HepG2 (cell line): ENCODE measurements around the gene KCTD6. TPM values are rescaled to one million over a fixed set of nuclear protein-coding genes. Genes with fewer than 3 reads are reported as not detected.

Experiments
- ATF7 ChIP-seq, 2 experiments: fragments of 450-650 bp in 1 of 2; sonication (generic) in 1 of 2; formaldehyde crosslinking in 1 of 2; IDR thresholded peaks; 2 replicates each; pipeline versions ENCODE4 v1.4.0 to v1.6.1; 2016 to 2020; ENCODE audit warnings: antibody characterized with exemption in 1 of 2, mild to moderate bottlenecking in 1 of 2, missing genetic modification reagents in 1 of 2
- CHD2 ChIP-seq: IDR thresholded peaks from 2 replicates; pipeline ENCODE4 v1.6.1; 2011; ENCODE audit warnings: low read depth, low read length, improper control_type of control experiment
- FOXK1 ChIP-seq: sonication (generic); formaldehyde crosslinking; IDR thresholded peaks from 2 replicates; pipeline ENCODE4 v1.4.0; 2020; ENCODE audit warnings: low read depth, missing genetic modification reagents, borderline replicate concordance
- FOXM1 ChIP-seq: sonication (generic); formaldehyde crosslinking; IDR thresholded peaks from 2 replicates; pipeline ENCODE4 v1.5.0; 2020; ENCODE audit warnings: missing genetic modification reagents
- GFI1 ChIP-seq: sonication (generic); formaldehyde crosslinking; IDR thresholded peaks from 2 replicates; pipeline ENCODE4 v1.5.0; 2020; ENCODE audit warnings: missing genetic modification reagents, mild to moderate bottlenecking, borderline replicate concordance
- NR2F2 ChIP-seq: IDR thresholded peaks from 2 replicates; pipeline ENCODE4 v1.6.1; 2012; ENCODE audit warnings: low read depth, inconsistent platforms, borderline replicate concordance
- SUZ12 ChIP-seq: fragments of 150-350 bp; IDR thresholded peaks from 2 replicates; pipeline ENCODE4 v1.6.1; 2014; ENCODE audit warnings: low read depth, low read length
- ZNF180 ChIP-seq: sonication (generic); formaldehyde crosslinking; IDR thresholded peaks from 2 replicates; pipeline ENCODE4 v1.4.0; 2020; ENCODE audit warnings: low read depth, missing genetic modification reagents, borderline replicate concordance
- ZNF558 ChIP-seq: sonication (generic); formaldehyde crosslinking; IDR thresholded peaks from 2 replicates; pipeline ENCODE4 v1.9.0; 2022; ENCODE audit warnings: mild to moderate bottlenecking, missing genetic modification reagents, borderline replicate concordance
- ZNF720 ChIP-seq: sonication (generic); formaldehyde crosslinking; IDR thresholded peaks from 2 replicates; pipeline ENCODE4 v1.4.0; 2020; ENCODE audit warnings: missing genetic modification reagents
- ZNF766 ChIP-seq: sonication (generic); formaldehyde crosslinking; IDR thresholded peaks from 2 replicates; pipeline ENCODE4 v1.5.0; 2020; ENCODE audit warnings: missing genetic modification reagents, borderline replicate concordance
- ZSCAN21 ChIP-seq: sonication (generic); formaldehyde crosslinking; IDR thresholded peaks from 2 replicates; pipeline ENCODE4 v1.8.0; 2022; ENCODE audit warnings: mild to moderate bottlenecking, missing genetic modification reagents, moderate library complexity, borderline replicate concordance
- polyA plus RNA-seq, 8 experiments: library from polyadenylated mRNA; depleted of rRNA in 3 of 8; stranded (reverse) in 7 of 8; unstranded in 1 of 8; fragments of >200 nt; fragmentation: Illumina TruSeq in 4 of 8; extraction: Trizol in 4 of 8; gene quantifications; 2 replicates each; pipeline versions ENCODE4 v1.2.1 to v1.2.3, GENCODE V29; 2011 to 2016; ENCODE audit warnings: low read depth in 4 of 8, missing spikeins in 1 of 8, mixed read lengths in 1 of 8; ENCODE audit not compliant: insufficient read depth in 1 of 8
- total RNA-seq, 5 experiments: library from RNA; depleted of rRNA; stranded (reverse); fragments of >200 nt; fragmentation: Illumina TruSeq; extraction: Trizol; gene quantifications; 2 replicates each; pipeline ENCODE4 v1.2.3, GENCODE V29; 2016; ENCODE audit warnings: low read depth in 1 of 5
- TF ChIP-seq, protein P1 (sequence below): sonication (generic); formaldehyde crosslinking; IDR thresholded peaks from 2 replicates; pipeline ENCODE4 v1.4.0; 2020; ENCODE audit warnings: mild to moderate bottlenecking, low read depth, missing genetic modification reagents
- TF ChIP-seq, protein P2 (sequence below): sonication (generic); formaldehyde crosslinking; IDR thresholded peaks from 2 replicates; pipeline ENCODE4 v1.4.0; 2020; ENCODE audit warnings: mild to moderate bottlenecking, missing genetic modification reagents, borderline replicate concordance
- TF ChIP-seq, protein P3 (sequence below): sonication (generic); formaldehyde crosslinking; IDR thresholded peaks from 2 replicates; pipeline ENCODE4 v1.4.0; 2020; ENCODE audit warnings: mild to moderate bottlenecking, missing genetic modification reagents
- TF ChIP-seq, protein P4 (sequence below): sonication (generic); formaldehyde crosslinking; conservative IDR thresholded peaks from 2 replicates; pipeline ENCODE4 v1.5.0; 2020; ENCODE audit warnings: missing genetic modification reagents
- TF ChIP-seq, protein P5 (sequence below): IDR thresholded peaks from 2 replicates; pipeline ENCODE4 v1.6.1; 2016; ENCODE audit warnings: mild to moderate bottlenecking, missing biosample characterization, missing genetic modification reagents

Gene KCTD6
- total and polyA plus RNA-seq, 2 of the 13 experiments (the other 11 are each of a cell fraction or from before 2014, with no cell fraction given): 13.4 to 14.2 TPM

DNA sequence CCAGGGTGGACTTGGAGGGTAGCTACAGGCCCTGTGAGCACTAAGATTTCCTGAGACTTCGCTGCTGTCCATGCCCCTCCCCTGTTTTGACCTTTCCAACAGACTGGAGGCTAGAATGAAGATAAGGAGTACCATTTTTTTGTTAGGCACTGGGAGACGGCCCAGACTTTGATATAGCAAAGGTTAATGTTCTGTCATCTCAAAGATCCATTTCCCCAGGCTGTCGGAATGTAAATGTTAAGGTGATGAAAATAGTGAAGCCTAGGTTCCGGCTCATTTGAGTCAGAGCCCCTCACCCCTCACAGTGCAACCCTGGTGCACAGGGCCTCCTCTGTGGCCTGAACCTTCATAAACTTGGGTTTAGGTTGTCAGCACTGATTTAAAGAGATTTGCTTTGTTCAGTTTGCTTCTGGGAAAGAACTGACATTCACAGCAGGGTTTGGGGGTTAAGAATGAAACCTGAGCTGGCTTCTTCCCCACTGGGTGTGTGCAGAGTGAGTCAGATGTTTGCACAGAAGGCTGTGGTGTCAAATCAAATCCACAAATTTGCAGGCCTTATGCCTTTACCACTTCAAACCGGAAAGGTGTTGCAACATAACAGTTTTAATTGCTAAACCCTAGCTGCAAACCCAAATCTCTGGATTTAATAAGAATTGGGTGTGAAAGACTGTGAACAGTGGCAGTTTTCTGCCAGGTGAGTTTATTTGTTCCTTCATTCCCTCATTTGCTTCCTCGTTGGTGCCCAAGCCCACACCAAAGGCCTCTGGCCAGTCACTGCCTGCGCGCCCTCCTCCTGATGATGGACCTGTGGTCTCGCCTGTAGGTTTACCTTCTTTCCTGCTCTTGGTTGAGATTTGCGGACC is 20.6 kb upstream of the KCTD6 start (continued):
- TF ChIP-seq, protein P1, sequence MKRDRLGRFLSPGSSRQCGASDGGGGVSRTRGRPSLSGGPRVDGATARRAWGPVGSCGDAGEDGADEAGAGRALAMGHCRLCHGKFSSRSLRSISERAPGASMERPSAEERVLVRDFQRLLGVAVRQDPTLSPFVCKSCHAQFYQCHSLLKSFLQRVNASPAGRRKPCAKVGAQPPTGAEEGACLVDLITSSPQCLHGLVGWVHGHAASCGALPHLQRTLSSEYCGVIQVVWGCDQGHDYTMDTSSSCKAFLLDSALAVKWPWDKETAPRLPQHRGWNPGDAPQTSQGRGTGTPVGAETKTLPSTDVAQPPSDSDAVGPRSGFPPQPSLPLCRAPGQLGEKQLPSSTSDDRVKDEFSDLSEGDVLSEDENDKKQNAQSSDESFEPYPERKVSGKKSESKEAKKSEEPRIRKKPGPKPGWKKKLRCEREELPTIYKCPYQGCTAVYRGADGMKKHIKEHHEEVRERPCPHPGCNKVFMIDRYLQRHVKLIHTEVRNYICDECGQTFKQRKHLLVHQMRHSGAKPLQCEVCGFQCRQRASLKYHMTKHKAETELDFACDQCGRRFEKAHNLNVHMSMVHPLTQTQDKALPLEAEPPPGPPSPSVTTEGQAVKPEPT (CRISPR knock-in tag): 0 out of 2 replicates have a peak, but pooled peaks have one; percentile 25
- TF ChIP-seq ZSCAN21 (CRISPR knock-in tag) (no peak; the same call in 1 of the 2 replicates), ZNF180 (no peak), FOXK1 (CRISPR knock-in tag) (peak; percentile 42; the same call in 1 of the 2 replicates), GFI1 (CRISPR knock-in tag) (peak; percentile 100), CHD2 (no peak), ZNF558 (CRISPR knock-in tag) (0 out of 2 replicates have a peak, but pooled peaks have one; percentile 32), FOXM1 (CRISPR knock-in tag) (no peak), ZNF720 (CRISPR knock-in tag) (no peak), ATF7 (IDR thresholded peaks at IDR 0.05) (peak; percentile 57), ATF7 (CRISPR knock-in tag; IDR thresholded peaks at IDR 0.05) (peak; percentile 78; the same call in 1 of the 2 replicates), NR2F2 (peak; percentile 78), SUZ12 (no peak), ZNF766 (CRISPR knock-in tag) (peak; percentile 93; the same call in 1 of the 2 replicates)
- TF ChIP-seq, protein P2, sequence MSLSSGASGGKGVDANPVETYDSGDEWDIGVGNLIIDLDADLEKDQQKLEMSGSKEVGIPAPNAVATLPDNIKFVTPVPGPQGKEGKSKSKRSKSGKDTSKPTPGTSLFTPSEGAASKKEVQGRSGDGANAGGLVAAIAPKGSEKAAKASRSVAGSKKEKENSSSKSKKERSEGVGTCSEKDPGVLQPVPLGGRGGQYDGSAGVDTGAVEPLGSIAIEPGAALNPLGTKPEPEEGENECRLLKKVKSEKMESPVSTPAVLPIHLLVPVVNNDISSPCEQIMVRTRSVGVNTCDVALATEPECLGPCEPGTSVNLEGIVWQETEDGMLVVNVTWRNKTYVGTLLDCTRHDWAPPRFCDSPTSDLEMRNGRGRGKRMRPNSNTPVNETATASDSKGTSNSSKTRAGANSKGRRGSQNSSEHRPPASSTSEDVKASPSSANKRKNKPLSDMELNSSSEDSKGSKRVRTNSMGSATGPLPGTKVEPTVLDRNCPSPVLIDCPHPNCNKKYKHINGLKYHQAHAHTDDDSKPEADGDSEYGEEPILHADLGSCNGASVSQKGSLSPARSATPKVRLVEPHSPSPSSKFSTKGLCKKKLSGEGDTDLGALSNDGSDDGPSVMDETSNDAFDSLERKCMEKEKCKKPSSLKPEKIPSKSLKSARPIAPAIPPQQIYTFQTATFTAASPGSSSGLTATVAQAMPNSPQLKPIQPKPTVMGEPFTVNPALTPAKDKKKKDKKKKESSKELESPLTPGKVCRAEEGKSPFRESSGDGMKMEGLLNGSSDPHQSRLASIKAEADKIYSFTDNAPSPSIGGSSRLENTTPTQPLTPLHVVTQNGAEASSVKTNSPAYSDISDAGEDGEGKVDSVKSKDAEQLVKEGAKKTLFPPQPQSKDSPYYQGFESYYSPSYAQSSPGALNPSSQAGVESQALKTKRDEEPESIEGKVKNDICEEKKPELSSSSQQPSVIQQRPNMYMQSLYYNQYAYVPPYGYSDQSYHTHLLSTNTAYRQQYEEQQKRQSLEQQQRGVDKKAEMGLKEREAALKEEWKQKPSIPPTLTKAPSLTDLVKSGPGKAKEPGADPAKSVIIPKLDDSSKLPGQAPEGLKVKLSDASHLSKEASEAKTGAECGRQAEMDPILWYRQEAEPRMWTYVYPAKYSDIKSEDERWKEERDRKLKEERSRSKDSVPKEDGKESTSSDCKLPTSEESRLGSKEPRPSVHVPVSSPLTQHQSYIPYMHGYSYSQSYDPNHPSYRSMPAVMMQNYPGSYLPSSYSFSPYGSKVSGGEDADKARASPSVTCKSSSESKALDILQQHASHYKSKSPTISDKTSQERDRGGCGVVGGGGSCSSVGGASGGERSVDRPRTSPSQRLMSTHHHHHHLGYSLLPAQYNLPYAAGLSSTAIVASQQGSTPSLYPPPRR (CRISPR knock-in tag): peak; percentile 93
- TF ChIP-seq, protein P3, sequence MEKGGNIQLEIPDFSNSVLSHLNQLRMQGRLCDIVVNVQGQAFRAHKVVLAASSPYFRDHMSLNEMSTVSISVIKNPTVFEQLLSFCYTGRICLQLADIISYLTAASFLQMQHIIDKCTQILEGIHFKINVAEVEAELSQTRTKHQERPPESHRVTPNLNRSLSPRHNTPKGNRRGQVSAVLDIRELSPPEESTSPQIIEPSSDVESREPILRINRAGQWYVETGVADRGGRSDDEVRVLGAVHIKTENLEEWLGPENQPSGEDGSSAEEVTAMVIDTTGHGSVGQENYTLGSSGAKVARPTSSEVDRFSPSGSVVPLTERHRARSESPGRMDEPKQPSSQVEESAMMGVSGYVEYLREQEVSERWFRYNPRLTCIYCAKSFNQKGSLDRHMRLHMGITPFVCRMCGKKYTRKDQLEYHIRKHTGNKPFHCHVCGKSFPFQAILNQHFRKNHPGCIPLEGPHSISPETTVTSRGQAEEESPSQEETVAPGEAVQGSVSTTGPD (CRISPR knock-in tag): no peak
- TF ChIP-seq, protein P4, sequence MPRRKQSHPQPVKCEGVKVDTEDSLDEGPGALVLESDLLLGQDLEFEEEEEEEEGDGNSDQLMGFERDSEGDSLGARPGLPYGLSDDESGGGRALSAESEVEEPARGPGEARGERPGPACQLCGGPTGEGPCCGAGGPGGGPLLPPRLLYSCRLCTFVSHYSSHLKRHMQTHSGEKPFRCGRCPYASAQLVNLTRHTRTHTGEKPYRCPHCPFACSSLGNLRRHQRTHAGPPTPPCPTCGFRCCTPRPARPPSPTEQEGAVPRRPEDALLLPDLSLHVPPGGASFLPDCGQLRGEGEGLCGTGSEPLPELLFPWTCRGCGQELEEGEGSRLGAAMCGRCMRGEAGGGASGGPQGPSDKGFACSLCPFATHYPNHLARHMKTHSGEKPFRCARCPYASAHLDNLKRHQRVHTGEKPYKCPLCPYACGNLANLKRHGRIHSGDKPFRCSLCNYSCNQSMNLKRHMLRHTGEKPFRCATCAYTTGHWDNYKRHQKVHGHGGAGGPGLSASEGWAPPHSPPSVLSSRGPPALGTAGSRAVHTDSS (CRISPR knock-in tag): no peak
- TF ChIP-seq, protein P5, sequence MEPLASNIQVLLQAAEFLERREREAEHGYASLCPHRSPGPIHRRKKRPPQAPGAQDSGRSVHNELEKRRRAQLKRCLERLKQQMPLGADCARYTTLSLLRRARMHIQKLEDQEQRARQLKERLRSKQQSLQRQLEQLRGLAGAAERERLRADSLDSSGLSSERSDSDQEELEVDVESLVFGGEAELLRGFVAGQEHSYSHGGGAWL (CRISPR knock-in tag): no peak
